Psoas muscle (tissue), 8 donors: ENCODE results near the gene DEPDC7. TPM values are rescaled to one million over a fixed set of nuclear protein-coding genes. Genes with fewer than 3 reads are reported as not detected.

ENCODE experiments used
- ATAC-seq, 4 donors: fragments of 200-7000 bp; cut with Tn5 transposase; one replicate each; pipeline ENCODE4 v1.9.1; 2020; ENCODE audit warnings: moderate library complexity in 3 of 4, mild to moderate bottlenecking in 2 of 4
- DNase-seq, 2 donors: peaks; one replicate each; pipeline ENCODE4 v3.0.0-alpha.2; 2020
- H3K27ac ChIP-seq: fragments of 200-600 bp; one replicate; pipeline ENCODE4 v1.8.0; 2022
- H3K27me3 ChIP-seq, 3 donors: fragments of 200-600 bp in 1 of 3; one replicate each; pipeline versions ENCODE4 v1.6.1 to v1.8.0; 2013 to 2022; ENCODE audit warnings: low read length in 2 of 3, mild to moderate bottlenecking in 2 of 3, moderate library complexity in 1 of 3; ENCODE audit not compliant: insufficient read depth in 3 of 3
- H3K36me3 ChIP-seq, 2 donors: fragments of 200-600 bp in 1 of 2; one replicate each; pipeline versions ENCODE4 v1.6.1 to v1.8.0; 2013 to 2022; ENCODE audit warnings: low read depth in 1 of 2, mild to moderate bottlenecking in 1 of 2, moderate library complexity in 1 of 2; ENCODE audit not compliant: insufficient read depth in 1 of 2
- H3K4me1 ChIP-seq: fragments of 200-600 bp; one replicate; pipeline ENCODE4 v1.8.0; 2022
- H3K4me3 ChIP-seq: fragments of 200-600 bp; one replicate; pipeline ENCODE4 v1.8.0; 2022; ENCODE audit warnings: mild to moderate bottlenecking
- H3K9me3 ChIP-seq: fragments of 200-600 bp; one replicate; pipeline ENCODE4 v1.8.0; 2022
- WGBS, 3 donors: extraction: QIAGEN DNeasy Blood & Tissue Kit; methylation state at CpG; one replicate each; pipeline versions ENCODE4 v1.1.6 to v1.1.7; 2013; 5-methylcytosine and 5-hydroxymethylcytosine counted together
- intact Hi-C, 2 donors: fragments of 100-400 bp; cut with DNase I; formaldehyde crosslinking; loops; one replicate each; pipeline versions ENCODE4 v1.11.0 to v1.14.2; 2022
- polyA plus RNA-seq, 3 donors: library from polyadenylated mRNA; stranded (reverse); fragments of 200-250 nt; gene quantifications; one replicate each; pipeline ENCODE4 v1.2.3, GENCODE V29; 2013
- total RNA-seq, 4 donors: library from RNA; stranded (reverse); fragmentation: NEBNext Ultra II Directional in 2 of 4; extraction: Animal tissue kit (Norgen Biotek cat#: 25700) in 2 of 4; gene quantifications; one replicate each; pipeline versions ENCODE4 v1.2.1 to v1.2.4, GENCODE V29; 2021 to 2023
- TF ChIP-seq, protein P1 (sequence below): fragments of 200-600 bp; IDR thresholded peaks from one replicate; pipeline ENCODE4 v1.8.0; 2022; ENCODE audit warnings: antibody characterized with exemption
- donor health status: healthy with polysubstance abuse.
- donor health status: DM: no; HTN: no; CAD: no; lungs with moderate emphysema.
- donor health status: Bipolar disorder and iron deficiency.
- donor health status: healthy.
- donor health status: DM: yes; HTN: yes; CAD: no.
- donor health status: DM: no; HTN: no; CAD: no.
- donor health status: DM: no; HTN: no; CAD: no.
- donor health status: DM: yes; HTN: yes; CAD: no.

The DEPDC7 gene
- total and polyA plus RNA-seq, 7 donors, result 1.5 to 6.3 (median 3.2) TPM

DNA sequence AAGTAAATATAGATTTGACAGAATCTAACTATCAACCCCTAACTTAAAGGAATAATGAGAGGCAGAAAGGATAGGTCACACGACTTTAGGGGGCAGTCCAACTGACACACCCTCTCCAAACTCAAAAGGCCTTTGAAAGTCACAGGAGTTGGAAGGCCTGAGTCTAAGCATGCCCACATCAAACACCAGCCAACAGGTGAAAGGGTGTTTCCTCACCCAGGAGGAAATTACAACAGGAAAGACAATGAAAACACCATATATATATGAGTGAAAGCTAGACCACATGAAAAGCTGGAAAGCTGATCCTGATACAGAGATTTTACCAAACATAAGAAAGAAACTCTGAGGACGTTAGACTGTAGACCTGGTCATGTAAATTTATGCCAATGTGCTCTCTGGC lies 10.5 kb upstream of the DEPDC7 start:
- WGBS, 3 donors, result 49 to 55% (median 52%) methylated on average over 2 of the region's 2 CpGs
- Histone ChIP-seq H3K9me3 (no peaks in the 10 kb centered on the region), H3K4me1 (no peaks in the 10 kb centered on the region), H3K4me3 (no peak overlapping the region), H3K27me3 (no peaks in the 10 kb centered on the region), H3K36me3 (no peaks in the 10 kb centered on the region), H3K27ac (no peak overlapping the region)
- intact Hi-C loops, result loop anchor here in 1 of 2 donors (2.0 kb wide), 1 partner anchor 32 kb away; no protein-coding TSS in a partner anchor
- no peak for ATAC-seq
- TF ChIP-seq, protein P1, sequence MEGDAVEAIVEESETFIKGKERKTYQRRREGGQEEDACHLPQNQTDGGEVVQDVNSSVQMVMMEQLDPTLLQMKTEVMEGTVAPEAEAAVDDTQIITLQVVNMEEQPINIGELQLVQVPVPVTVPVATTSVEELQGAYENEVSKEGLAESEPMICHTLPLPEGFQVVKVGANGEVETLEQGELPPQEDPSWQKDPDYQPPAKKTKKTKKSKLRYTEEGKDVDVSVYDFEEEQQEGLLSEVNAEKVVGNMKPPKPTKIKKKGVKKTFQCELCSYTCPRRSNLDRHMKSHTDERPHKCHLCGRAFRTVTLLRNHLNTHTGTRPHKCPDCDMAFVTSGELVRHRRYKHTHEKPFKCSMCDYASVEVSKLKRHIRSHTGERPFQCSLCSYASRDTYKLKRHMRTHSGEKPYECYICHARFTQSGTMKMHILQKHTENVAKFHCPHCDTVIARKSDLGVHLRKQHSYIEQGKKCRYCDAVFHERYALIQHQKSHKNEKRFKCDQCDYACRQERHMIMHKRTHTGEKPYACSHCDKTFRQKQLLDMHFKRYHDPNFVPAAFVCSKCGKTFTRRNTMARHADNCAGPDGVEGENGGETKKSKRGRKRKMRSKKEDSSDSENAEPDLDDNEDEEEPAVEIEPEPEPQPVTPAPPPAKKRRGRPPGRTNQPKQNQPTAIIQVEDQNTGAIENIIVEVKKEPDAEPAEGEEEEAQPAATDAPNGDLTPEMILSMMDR, result no peak
- DNase-seq, result no peak

DNA sequence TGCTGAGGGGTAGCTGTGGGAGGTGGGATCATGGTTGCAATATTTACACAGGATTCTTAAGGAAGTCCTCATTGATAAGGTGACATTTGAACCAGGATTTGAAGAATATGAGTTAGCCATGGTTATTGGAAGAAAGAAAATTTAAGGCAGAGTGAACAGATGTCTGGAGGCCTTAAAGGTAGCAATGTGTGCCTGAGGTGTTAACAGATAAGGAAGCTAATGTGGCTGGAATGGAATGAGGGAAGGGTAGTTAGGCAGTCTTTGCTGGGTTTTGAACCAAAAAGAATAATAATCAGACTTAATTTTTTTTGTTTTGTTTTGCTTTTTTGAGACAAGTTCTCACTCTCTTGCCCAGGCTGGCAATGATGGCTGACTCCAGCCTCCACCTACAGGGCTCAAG lies 9.7 kb upstream of the DEPDC7 start:
- intact Hi-C loops, result no loop called here
- Histone ChIP-seq H3K27ac (no peak overlapping the region), H3K4me1 (no peaks in the 10 kb centered on the region), H3K27me3 (no peaks in the 10 kb centered on the region), H3K36me3 (no peaks in the 10 kb centered on the region), H3K9me3 (no peaks in the 10 kb centered on the region), H3K4me3 (no peak overlapping the region)
- DNase-seq (no peak), ATAC-seq (no peak)
- TF ChIP-seq, protein P1, result no peak

DNA sequence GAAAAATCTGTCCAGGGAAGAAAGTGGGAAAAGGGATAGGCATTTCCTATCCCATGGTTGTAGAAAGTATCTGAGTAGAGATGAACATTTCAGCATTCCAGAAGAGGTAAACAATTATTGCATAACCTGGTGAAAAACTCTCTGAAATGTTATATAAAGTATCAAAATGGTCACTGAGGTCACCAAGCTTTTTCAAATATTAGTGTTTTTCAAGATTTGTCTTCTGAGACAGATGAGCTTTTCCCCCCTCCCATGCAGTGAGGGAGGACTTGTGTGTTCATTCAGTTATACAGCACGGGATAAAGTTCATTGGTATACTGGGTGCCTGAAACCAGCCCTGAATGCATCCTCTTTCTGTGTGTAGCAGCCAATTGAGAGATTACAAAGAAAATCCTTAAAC lies 1.9 kb upstream of the DEPDC7 start:
- H3K4me1 ChIP-seq, result peaks cover 18% of the 10 kb centered on the region
- no peak for ATAC-seq
- H3K27ac ChIP-seq, result no peak overlapping the region
- H3K4me3 ChIP-seq, result no peak overlapping the region
- H3K9me3 ChIP-seq, result no peaks in the 10 kb centered on the region
- no peak for DNase-seq
- TF ChIP-seq, protein P1, result no peak
- H3K36me3 ChIP-seq, result no peaks in the 10 kb centered on the region
- H3K27me3 ChIP-seq, result no peaks in the 10 kb centered on the region
- 18 to 33% (median 28%) methylated on average over 1 of the region's 1 CpG for WGBS, 3 donors
- intact Hi-C loops, result no loop called here

DNA sequence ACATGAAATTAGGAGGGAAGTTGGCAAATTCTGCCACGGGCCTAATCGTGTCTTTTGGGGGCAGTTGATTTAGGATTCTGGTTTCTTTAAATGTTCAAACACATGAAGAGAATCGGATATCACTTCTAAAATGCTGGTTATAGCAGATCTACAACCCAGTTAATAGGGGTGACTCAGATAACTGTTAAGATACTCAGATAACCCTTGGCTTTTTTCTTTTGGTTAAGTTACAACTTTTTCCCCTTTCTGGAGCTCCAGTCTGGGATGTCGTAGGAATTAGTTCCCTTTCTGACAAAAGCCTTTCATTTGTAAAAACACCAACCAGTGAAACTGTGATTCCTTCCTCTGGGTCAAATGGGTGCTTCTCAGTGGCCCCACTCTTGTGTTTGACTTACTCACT lies 976 bp downstream of the DEPDC7 start:
- Histone ChIP-seq H3K27me3 (no peaks in the 10 kb centered on the region), H3K4me1 (peaks cover 21% of the 10 kb centered on the region), H3K36me3 (no peaks in the 10 kb centered on the region), H3K4me3 (peak overlapping the region; percentile 73), H3K27ac (peak overlapping the region; percentile 78), H3K9me3 (no peaks in the 10 kb centered on the region)
- no peak for DNase-seq
- intact Hi-C loops, result no loop called here
- TF ChIP-seq, protein P1, result no peak
- WGBS, 3 donors, result 18 to 37% (median 22%) methylated on average over 4 of the region's 4 CpGs
- no peak for ATAC-seq

DNA sequence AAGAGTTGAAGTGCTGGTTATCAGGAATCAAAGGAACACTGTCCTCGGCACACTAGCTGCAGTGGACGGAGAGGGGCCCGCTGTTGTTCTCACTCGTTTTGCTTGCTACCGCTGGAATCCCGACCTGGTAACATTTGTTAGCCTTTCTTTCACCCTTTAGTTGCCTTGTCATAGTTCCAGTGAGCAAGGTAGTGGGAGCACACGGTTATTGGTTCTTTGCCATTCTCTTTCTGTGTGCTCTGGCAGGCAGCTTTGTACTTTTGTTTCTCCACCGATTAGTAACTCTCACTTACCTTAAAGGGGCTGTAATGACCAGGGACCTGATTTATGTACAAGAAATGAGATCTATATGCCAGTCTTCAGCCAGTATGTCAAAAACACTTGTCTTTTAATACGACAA lies 1.8 kb downstream of the DEPDC7 start:
- no peak for DNase-seq
- H3K27ac ChIP-seq, result peak overlapping the region; percentile 78
- intact Hi-C loops, result no loop called here
- H3K9me3 ChIP-seq, result no peaks in the 10 kb centered on the region
- no peak for ATAC-seq
- H3K4me1 ChIP-seq, result peaks cover 25% of the 10 kb centered on the region
- 42 to 59% (median 49%) methylated on average over 9 of the region's 9 CpGs for WGBS, 3 donors
- H3K36me3 ChIP-seq, result no peaks in the 10 kb centered on the region
- peak overlapping the region; percentile 73 for H3K4me3 ChIP-seq
- H3K27me3 ChIP-seq, result no peaks in the 10 kb centered on the region
- TF ChIP-seq, protein P1, result no peak
